AG04450 (cell line): ENCODE measurements around the gene MFSD11. TPM values are rescaled to one million over a fixed set of nuclear protein-coding genes. Genes with fewer than 3 reads are reported as not detected.

Source experiments
- CTCF ChIA-PET: fragments of 300-600, 350-600 bp; formaldehyde crosslinking; extraction: SDS; loops from one replicate; lab custom pipeline; 2022; ENCODE audit warnings: antibody characterized with exemption, inconsistent platforms; lab: Charles Lee
- POLR2A ChIA-PET: fragments of 350-600 bp; formaldehyde crosslinking; extraction: SDS; loops from one replicate; lab custom pipeline; 2021; ENCODE audit warnings: antibody characterized with exemption, inconsistent platforms; lab: Yijun Ruan, JAX
- DNase-seq: peaks from one replicate; pipeline ENCODE4 v3.0.0-alpha.2; 2011; ENCODE audit warnings: low read depth, low spot score
- H3K27ac ChIP-seq: one replicate; pipeline ENCODE4 v1.5.1; 2012; ENCODE audit warnings: low read depth, low read length, control low read depth
- H3K27me3 ChIP-seq: one replicate; pipeline ENCODE4 v1.6.0; 2012; ENCODE audit warnings: low read length; ENCODE audit not compliant: control insufficient read depth, insufficient read depth
- H3K4me3 ChIP-seq: 2 replicates; pipeline ENCODE4 v1.5.1; 2011; ENCODE audit warnings: mild to moderate bottlenecking, low read depth, low read length, control low read depth
- H3K9me3 ChIP-seq: 2 replicates; pipeline ENCODE4 v1.5.1; 2012; ENCODE audit warnings: low read length; ENCODE audit not compliant: control insufficient read depth, insufficient read depth
- polyA plus RNA-seq: library from polyadenylated mRNA; depleted of rRNA; stranded (reverse); fragments of >200 nt; gene quantifications from 2 replicates; pipeline ENCODE4 v1.2.3, GENCODE V29; 2011
- TF ChIP-seq, protein P1 (sequence below): IDR thresholded peaks from 2 replicates; pipeline ENCODE4 v1.5.1; 2011; ENCODE audit warnings: low read depth, low read length, control low read depth, inconsistent platforms

MFSD11 gene
- polyA plus RNA-seq, 1 experiment, result 21.1 TPM

DNA sequence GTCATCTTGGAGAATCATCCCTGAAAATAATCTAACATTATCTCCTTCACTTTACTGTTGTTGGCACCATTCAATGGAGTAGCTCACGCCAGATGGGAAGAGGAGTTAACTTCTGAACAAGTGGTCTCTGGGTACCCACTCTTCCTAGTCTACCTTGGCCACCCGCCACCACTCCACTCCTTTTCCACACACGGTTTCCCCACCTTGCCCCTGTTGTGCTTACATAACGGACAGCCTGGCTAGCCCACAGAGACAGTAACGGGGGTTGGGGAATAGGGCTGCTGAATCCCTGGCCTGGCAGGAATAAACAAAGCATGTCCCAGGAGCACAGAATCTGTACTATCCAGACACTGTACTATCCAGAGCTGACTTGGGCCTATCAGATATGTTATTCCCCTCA, 23.6 kb upstream of the MFSD11 start:
- TF ChIP-seq, protein P1, sequence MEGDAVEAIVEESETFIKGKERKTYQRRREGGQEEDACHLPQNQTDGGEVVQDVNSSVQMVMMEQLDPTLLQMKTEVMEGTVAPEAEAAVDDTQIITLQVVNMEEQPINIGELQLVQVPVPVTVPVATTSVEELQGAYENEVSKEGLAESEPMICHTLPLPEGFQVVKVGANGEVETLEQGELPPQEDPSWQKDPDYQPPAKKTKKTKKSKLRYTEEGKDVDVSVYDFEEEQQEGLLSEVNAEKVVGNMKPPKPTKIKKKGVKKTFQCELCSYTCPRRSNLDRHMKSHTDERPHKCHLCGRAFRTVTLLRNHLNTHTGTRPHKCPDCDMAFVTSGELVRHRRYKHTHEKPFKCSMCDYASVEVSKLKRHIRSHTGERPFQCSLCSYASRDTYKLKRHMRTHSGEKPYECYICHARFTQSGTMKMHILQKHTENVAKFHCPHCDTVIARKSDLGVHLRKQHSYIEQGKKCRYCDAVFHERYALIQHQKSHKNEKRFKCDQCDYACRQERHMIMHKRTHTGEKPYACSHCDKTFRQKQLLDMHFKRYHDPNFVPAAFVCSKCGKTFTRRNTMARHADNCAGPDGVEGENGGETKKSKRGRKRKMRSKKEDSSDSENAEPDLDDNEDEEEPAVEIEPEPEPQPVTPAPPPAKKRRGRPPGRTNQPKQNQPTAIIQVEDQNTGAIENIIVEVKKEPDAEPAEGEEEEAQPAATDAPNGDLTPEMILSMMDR, result no peak
- no peak overlapping the region for H3K27ac ChIP-seq
- H3K27me3 ChIP-seq, result no peaks in the 10 kb centered on the region
- DNase-seq, result no peak
- H3K9me3 ChIP-seq, result no peaks in the 10 kb centered on the region
- ChIA-PET POLR2A (no interaction called here), CTCF (interaction anchor here (0.6 to 2.9 kb wide), 14 partner anchors 9 to 191 kb away, joined by 3 to 18 read pairs (median 6); partner anchors contain the start of genes JMJD6 and METTL23)
- H3K4me3 ChIP-seq, result no peak overlapping the region

DNA sequence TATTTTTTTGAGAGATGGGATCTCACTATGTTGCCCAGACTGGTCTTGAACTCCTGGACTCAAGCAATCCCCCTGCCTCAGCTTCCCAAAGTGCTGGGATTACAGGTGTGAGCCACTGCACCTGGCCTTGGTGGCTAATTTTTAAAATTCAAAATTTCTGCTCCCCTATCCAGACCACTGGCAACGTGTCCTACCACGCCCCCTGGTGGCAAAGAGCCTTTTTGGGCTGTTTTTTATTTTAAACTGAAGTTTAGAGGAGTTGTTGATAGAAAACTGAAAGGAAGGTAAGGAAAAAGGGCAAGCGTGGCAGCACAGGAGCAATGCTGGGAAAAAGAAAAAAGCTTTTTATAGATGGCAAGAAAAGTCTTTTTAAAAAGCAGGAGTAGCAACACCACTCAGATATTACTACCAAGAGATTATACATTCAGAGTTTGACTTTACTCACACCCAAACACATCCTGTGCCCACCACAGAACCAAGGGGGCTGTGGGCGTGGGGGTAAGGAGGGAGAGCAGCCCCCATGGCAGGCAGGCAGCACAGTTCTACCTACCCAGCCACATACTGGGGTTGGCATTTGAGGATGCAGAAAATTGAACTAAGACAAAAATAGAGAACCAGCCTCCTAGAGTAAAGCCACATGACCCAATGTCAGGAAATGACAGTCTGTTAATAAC, 23.0 kb upstream of the MFSD11 start:
- DNase-seq, result no peak
- no peak overlapping the region for H3K4me3 ChIP-seq
- CTCF ChIA-PET, result interaction anchor here (0.6 to 2.9 kb wide), 18 partner anchors 9 to 207 kb away, joined by 3 to 18 read pairs (median 5); partner anchors contain the start of genes JMJD6 and METTL23
- no peaks in the 10 kb centered on the region for H3K9me3 ChIP-seq
- POLR2A ChIA-PET, result no interaction called here
- H3K27ac ChIP-seq, result peak overlapping the region; percentile 98
- TF ChIP-seq, protein P1, result peak; percentile 83
- H3K27me3 ChIP-seq, result no peaks in the 10 kb centered on the region

DNA sequence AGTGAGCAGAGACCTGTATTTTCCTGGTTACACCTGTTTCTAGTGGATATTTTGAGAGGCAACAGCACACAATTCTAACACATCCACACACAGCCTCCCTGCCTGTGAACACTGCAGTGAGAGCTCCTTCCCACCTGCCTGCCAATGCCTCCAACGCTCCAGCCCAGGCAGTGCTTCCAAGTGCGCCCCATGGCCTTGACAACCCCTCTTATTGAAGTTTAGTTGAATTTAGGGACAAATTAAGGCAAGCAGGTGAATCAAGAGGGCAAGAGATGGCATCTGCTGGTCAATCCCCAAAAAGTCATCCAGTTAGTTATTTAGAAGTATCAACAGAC, 22.5 kb upstream of the MFSD11 start:
- no peaks in the 10 kb centered on the region for H3K9me3 ChIP-seq
- CTCF ChIA-PET, result interaction anchor here (0.6 to 2.9 kb wide), 14 partner anchors 10 to 208 kb away, joined by 3 to 18 read pairs (median 5); partner anchors contain the start of genes JMJD6 and METTL23
- no peak for DNase-seq
- H3K27me3 ChIP-seq, result no peaks in the 10 kb centered on the region
- no peak overlapping the region for H3K4me3 ChIP-seq
- peak overlapping the region; percentile 98 for H3K27ac ChIP-seq
- TF ChIP-seq, protein P1, result no peak; the same call in 1 of the 2 replicates
- POLR2A ChIA-PET, result interaction anchor here (1.8 to 2.2 kb wide), 2 partner anchors 10 to 27 kb away, joined by 9 to 19 read pairs; partner anchors contain the start of genes JMJD6 and METTL23

DNA sequence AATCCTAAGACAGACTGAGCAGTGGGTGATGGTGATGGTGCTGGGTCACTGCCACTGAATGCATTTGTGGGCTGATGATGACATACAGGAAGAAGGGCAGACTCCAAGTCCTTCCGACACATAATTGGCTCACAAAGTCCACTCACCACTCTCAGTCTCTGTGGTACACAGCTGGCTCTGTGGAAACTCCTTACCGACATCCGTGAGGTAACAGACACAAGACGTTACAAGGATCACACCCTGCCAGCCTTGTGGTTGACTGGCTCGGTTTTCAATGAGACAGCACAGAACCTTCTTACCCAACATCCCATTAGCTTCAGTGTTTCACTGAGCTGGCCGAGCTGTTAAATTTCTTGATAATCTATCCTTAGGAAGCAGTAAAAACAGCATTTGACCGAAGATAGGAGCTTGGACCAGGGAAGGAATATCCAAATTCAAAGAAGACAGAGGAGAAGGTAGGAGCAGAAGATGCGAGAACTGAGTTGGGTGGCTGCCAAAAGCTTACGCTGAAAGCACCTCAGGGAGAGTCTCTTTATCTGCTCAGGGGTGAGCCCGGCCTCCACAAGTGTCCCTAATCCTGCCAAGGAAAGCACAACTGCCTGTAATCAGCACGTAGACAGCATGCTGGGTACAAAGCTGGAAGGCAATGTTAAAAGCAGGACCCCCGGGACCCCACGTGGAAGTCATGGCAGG, 21.6 kb upstream of the MFSD11 start:
- Histone ChIP-seq H3K27me3 (no peaks in the 10 kb centered on the region), H3K9me3 (no peaks in the 10 kb centered on the region), H3K4me3 (no peak overlapping the region), H3K27ac (peak overlapping the region; percentile 98)
- TF ChIP-seq, protein P1, result no peak
- DNase-seq, result peak; percentile 90
- CTCF ChIA-PET, result interaction anchor here (0.8 to 2.9 kb wide), 6 partner anchors 9 to 193 kb away, joined by 3 to 14 read pairs (median 6); partner anchors contain the start of genes JMJD6 and METTL23
- POLR2A ChIA-PET, result interaction anchor here (1.0 to 2.4 kb wide), 8 partner anchors 10 to 205 kb away, joined by 3 to 19 read pairs (median 8); partner anchors contain the start of genes JMJD6, METTL23, MFSD11 and PRCD
